Activated CD4-positive, alpha-beta T cell treated with anti-CD3 and anti-CD28 coated beads, Interleukin-2, amount 10 ng/mL, durations not matched to agents 24 days and 14 days (primary cell): Measurements from ENCODE around the gene FRMD5. TPM values are rescaled to one million over a fixed set of nuclear protein-coding genes. Genes with fewer than 3 reads are reported as not detected.
"Not testable (repeated sequence)": the region's sequence is repeated elsewhere in the genome, so short reads cannot be mapped to it uniquely, and the experiment has no call there.

Source experiments
- DNase-seq: peaks from one replicate; pipeline ENCODE4 v3.0.0; 2022
- H3K27ac Mint-ChIP-seq: one replicate; pipeline ENCODE4 v1.8.0; 2022; ENCODE audit warnings: mild to moderate bottlenecking, mixed read lengths
- H3K27me3 Mint-ChIP-seq: one replicate; pipeline ENCODE4 v1.8.0; 2022; ENCODE audit warnings: mixed read lengths
- H3K36me3 Mint-ChIP-seq: one replicate; pipeline ENCODE4 v1.8.0; 2022; ENCODE audit warnings: low read depth, mild to moderate bottlenecking, mixed read lengths
- H3K4me1 Mint-ChIP-seq: one replicate; pipeline ENCODE4 v1.8.0; 2021; ENCODE audit warnings: mixed read lengths
- H3K4me3 Mint-ChIP-seq: one replicate; pipeline ENCODE4 v1.8.0; 2022; ENCODE audit warnings: mild to moderate bottlenecking, moderate library complexity, mixed read lengths
- H3K9me3 Mint-ChIP-seq: one replicate; pipeline ENCODE4 v1.8.0; 2021; ENCODE audit warnings: mixed read lengths
- intact Hi-C: fragments of 100-400 bp; cut with micrococcal nuclease; formaldehyde crosslinking; loops from one replicate; pipeline ENCODE4 v1.15.1; 2023
- total RNA-seq: library from RNA; stranded (reverse); gene quantifications from 2 replicates; pipeline ENCODE4 v1.2.3, GENCODE V29; 2022

Gene FRMD5
- total RNA-seq, result 0.09 TPM in 1 of 2 replicates, not detected in the other

DNA sequence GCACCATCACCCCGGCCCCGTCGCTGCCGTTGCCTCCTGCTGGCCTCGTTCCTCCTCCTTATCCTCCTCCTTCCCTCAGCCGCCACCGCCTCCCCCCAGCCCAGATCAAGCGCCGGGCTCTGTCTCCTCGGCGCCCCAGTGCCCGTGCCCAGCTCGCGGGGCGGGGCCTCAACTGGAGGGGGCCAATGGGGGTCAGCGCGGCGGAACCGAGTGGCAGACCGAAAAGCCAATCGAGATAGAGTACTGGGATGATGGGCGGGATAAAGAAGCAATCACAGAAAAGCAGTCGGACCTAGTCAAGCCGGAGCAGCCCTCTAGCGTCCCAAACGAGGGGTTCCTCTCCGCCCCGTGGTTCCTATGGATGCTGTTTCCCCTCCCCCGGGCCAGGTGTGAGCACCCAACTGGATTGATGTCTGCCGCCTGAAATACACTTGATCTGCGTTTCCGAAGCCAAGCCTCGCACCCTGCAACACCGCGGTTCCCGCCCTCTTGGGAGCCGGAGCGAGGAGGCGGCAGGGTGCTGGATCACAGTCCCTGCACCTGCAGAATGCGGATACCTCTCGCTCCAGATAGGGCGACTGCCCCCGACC lies at the start of gene FRMD5:
Gene FRMD5 (minus strand): TSS at position 121 of the 590 bp plus-strand sequence.
- Mint-ChIP-seq H3K27ac (no peak within 1 kb of the TSS), H3K9me3 (no peaks in the 10 kb centered on the region), H3K36me3 (no peaks in the 10 kb centered on the region), H3K4me1 (peaks cover 14% of the 10 kb centered on the region), H3K4me3 (peak within 1 kb of the TSS; percentile 83), H3K27me3 (peaks cover 68% of the 10 kb centered on the region)
- DNase-seq, result peak; percentile 94
- intact Hi-C loops, result no loop called here

GRCh38 chr15:44243829-44244228 lies 48.8 kb upstream of the FRMD5 start:
- no peak for DNase-seq
- intact Hi-C loops, result no loop called here
- Mint-ChIP-seq H3K4me3 (no peak overlapping the region), H3K27me3 (peaks cover 6% of the 10 kb centered on the region), H3K9me3 (no peaks in the 10 kb centered on the region), H3K36me3 (no peaks in the 10 kb centered on the region), H3K27ac (no peak overlapping the region), H3K4me1 (no peaks in the 10 kb centered on the region)

GRCh38 chr15:44243141-44243540 lies 48.1 kb upstream of the FRMD5 start:
- H3K27ac Mint-ChIP-seq, result no peak overlapping the region
- intact Hi-C loops, result no loop called here
- H3K4me3 Mint-ChIP-seq, result no peak overlapping the region
- H3K4me1 Mint-ChIP-seq, result no peaks in the 10 kb centered on the region
- no peaks in the 10 kb centered on the region for H3K9me3 Mint-ChIP-seq
- peaks cover 7% of the 10 kb centered on the region for H3K27me3 Mint-ChIP-seq
- H3K36me3 Mint-ChIP-seq, result no peaks in the 10 kb centered on the region
- DNase-seq, result no peak

DNA sequence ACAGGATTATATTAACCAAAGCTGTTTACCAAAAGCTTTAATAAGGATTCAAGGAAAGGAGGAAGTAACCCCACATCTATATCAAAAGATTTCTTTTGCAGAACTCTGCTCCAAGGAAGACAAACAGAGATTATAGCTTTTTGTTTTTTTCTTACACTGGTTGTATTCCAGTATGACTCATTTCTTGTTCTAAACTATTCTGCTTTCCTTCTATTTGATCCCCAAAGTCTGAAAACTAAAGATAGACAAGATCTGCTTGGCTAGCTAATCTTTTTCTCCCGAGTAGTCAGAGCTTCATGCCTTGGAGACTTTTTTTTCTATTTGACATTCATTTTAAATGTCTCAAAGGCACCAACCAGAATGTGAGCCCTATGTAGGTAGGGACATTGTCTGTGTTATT lies 36.8 kb upstream of the FRMD5 start:
- no peak overlapping the region for H3K4me3 Mint-ChIP-seq
- no peaks in the 10 kb centered on the region for H3K36me3 Mint-ChIP-seq
- DNase-seq, result no peak
- H3K27ac Mint-ChIP-seq, result no peak overlapping the region
- peaks cover 3% of the 10 kb centered on the region for H3K27me3 Mint-ChIP-seq
- H3K4me1 Mint-ChIP-seq, result no peaks in the 10 kb centered on the region
- intact Hi-C loops, result no loop called here
- no peaks in the 10 kb centered on the region for H3K9me3 Mint-ChIP-seq

GRCh38 chr15:44229301-44229700 lies 34.2 kb upstream of the FRMD5 start:
- intact Hi-C loops, H3K36me3 Mint-ChIP-seq, DNase-seq, H3K9me3 Mint-ChIP-seq, H3K4me3 Mint-ChIP-seq, H3K4me1 Mint-ChIP-seq, H3K27ac Mint-ChIP-seq: not testable (repeated sequence)
- H3K27me3 Mint-ChIP-seq, result peaks cover 16% of the 10 kb centered on the region

DNA sequence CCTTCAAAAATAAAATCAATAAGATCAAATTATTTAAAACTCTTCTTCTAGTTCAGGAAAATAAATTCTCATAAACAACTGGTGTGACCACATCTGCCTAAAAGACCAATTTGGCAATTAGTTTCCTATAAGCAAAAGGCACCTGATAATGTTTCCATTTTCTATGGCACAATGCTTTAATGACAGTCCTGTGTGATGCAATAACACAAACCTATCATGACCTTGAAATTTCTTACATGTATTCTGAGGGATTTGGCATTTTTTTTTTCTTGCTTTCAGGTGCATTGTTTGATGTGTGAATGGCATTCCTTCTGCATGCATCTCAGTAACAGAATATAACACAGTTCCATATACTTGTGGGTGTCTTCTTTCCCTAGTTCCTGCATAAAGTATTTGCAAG lies 32.5 kb upstream of the FRMD5 start:
- no peaks in the 10 kb centered on the region for H3K36me3 Mint-ChIP-seq
- DNase-seq, result no peak
- H3K4me1 Mint-ChIP-seq, result no peaks in the 10 kb centered on the region
- intact Hi-C loops, result no loop called here
- H3K27ac Mint-ChIP-seq, result no peak overlapping the region
- peaks cover 21% of the 10 kb centered on the region for H3K27me3 Mint-ChIP-seq
- no peak overlapping the region for H3K4me3 Mint-ChIP-seq
- H3K9me3 Mint-ChIP-seq, result peaks cover 3% of the 10 kb centered on the region

DNA sequence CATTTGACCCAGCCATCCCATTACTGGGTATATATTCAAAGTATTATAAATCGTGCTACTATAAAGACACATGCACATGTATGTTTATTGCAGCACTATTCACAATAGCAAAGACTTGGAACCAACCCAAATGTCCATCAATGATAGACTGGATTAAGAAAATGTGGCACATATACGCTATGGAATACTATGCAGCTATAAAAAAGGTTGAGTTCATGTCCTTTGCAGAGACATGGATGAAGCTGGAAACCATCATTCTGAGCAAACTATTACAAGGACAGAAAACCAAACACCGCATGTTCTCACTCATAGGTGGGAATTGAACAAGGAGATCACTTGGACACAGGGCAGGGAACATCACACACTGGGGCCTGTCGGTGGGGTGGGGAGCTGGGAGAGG lies 31.9 kb upstream of the FRMD5 start:
- H3K4me1 Mint-ChIP-seq, H3K9me3 Mint-ChIP-seq, H3K4me3 Mint-ChIP-seq, DNase-seq, H3K27ac Mint-ChIP-seq, intact Hi-C loops, H3K36me3 Mint-ChIP-seq: not testable (repeated sequence)
- peaks cover 21% of the 10 kb centered on the region for H3K27me3 Mint-ChIP-seq

DNA sequence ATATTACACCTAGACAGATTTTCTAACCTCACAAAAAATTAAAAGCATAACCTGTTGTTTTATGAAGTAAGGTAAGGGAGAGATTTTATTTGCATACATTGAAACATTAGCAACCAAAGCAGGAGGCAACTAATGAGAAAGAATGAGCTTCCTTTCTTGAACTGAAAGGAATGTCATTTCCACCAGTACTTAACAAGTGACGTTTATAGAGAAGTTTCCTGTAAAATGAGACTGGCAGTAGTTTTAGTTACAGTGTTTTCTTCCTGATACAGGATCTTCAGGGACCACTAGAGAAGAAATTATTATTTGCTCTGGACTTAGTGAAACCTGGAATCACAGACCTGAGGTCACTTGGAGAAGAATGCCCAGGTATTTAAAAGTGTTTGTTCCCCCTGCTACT lies 27.4 kb upstream of the FRMD5 start:
- H3K4me3 Mint-ChIP-seq, result no peak overlapping the region
- H3K27me3 Mint-ChIP-seq, result peaks cover 27% of the 10 kb centered on the region
- no peak overlapping the region for H3K27ac Mint-ChIP-seq
- H3K36me3 Mint-ChIP-seq, result no peaks in the 10 kb centered on the region
- no peak for DNase-seq
- peaks cover 3% of the 10 kb centered on the region for H3K9me3 Mint-ChIP-seq
- intact Hi-C loops, result no loop called here
- H3K4me1 Mint-ChIP-seq, result peaks cover 2% of the 10 kb centered on the region

GRCh38 chr15:44219073-44219472 lies 24.0 kb upstream of the FRMD5 start:
- no peaks in the 10 kb centered on the region for H3K36me3 Mint-ChIP-seq
- H3K27me3 Mint-ChIP-seq, result peaks cover 19% of the 10 kb centered on the region
- no peak overlapping the region for H3K27ac Mint-ChIP-seq
- peaks cover 2% of the 10 kb centered on the region for H3K4me1 Mint-ChIP-seq
- no peak overlapping the region for H3K4me3 Mint-ChIP-seq
- intact Hi-C loops, result loop anchor here (1.0 kb wide), 1 partner anchor 316 kb away; no protein-coding TSS in a partner anchor
- H3K9me3 Mint-ChIP-seq, result no peaks in the 10 kb centered on the region
- DNase-seq, result no peak

DNA sequence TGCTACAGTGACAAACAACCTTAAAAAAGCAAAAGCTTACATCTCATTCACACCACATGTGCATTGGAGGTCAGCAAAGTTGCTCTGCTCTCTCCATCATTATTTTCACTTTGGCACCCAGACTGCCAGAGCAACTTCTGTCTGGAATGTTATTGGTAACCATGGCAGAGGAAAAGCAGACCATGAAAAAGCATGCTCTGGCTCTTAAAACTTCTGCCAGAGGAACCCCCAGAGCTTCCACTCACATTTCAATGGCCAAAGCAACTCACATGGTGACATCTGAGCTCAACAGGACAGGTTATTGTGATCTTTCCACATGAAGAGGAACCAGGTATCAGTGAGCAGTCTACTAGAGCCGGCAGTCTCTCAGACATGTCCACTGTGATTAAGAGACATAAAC lies 21.9 kb upstream of the FRMD5 start:
- DNase-seq, result no peak
- intact Hi-C loops, result no loop called here
- Mint-ChIP-seq H3K36me3 (no peaks in the 10 kb centered on the region), H3K9me3 (no peaks in the 10 kb centered on the region), H3K4me3 (no peak overlapping the region), H3K27me3 (peaks cover 19% of the 10 kb centered on the region), H3K27ac (no peak overlapping the region), H3K4me1 (peaks cover 2% of the 10 kb centered on the region)

DNA sequence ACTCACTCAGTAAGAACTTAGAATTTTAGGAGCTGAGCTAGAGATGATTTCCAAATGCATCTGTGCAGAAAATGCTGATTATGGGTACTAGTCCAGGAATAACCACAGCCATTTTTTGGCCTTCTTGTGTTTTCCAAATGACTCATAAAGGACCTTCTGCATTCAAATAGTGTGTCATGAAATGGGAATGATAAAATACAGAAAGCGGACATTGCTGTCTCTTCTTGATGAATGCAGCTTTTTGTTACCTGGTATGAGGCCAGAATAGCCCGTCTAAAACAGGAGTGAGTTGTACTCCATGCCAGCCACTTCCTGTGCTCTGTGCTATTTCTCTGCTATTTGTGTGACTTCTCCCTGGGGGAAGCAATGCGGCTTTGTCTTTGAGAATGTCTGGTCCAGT lies 20.5 kb upstream of the FRMD5 start:
- H3K27ac Mint-ChIP-seq, result no peak overlapping the region
- no peak for DNase-seq

DNA sequence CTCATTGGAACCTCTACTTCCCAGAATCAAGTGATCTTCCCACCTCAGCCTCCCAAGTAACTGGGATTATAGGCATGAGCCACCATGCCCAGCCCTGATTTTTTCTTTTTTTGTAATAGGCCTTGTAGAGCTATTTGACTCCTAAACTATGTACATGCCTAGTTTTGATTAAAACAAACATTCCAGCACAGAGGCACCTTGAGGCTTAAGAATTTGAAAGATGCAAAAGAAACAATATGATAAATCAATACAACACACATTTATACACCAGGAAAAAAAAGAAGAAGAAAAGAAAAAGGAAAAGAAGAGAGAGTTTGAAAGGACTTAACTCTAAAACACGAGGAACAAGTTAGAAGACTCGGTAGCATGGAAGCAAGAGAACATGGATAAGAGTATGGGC lies 13.9 kb upstream of the FRMD5 start:
- H3K36me3 Mint-ChIP-seq, result no peaks in the 10 kb centered on the region
- H3K4me3 Mint-ChIP-seq, result no peak overlapping the region
- no peaks in the 10 kb centered on the region for H3K9me3 Mint-ChIP-seq
- no peak overlapping the region for H3K27ac Mint-ChIP-seq
- no peak for DNase-seq
- intact Hi-C loops, result no loop called here
- no peaks in the 10 kb centered on the region for H3K4me1 Mint-ChIP-seq
- peaks cover 22% of the 10 kb centered on the region for H3K27me3 Mint-ChIP-seq

More for the DNA sequence above, 20.5 kb upstream of the FRMD5 start:
- H3K27me3 Mint-ChIP-seq, result peaks cover 23% of the 10 kb centered on the region
- no peaks in the 10 kb centered on the region for H3K36me3 Mint-ChIP-seq
- peaks cover 2% of the 10 kb centered on the region for H3K4me1 Mint-ChIP-seq
- no peaks in the 10 kb centered on the region for H3K9me3 Mint-ChIP-seq
- H3K4me3 Mint-ChIP-seq, result no peak overlapping the region
- intact Hi-C loops, result no loop called here

DNA sequence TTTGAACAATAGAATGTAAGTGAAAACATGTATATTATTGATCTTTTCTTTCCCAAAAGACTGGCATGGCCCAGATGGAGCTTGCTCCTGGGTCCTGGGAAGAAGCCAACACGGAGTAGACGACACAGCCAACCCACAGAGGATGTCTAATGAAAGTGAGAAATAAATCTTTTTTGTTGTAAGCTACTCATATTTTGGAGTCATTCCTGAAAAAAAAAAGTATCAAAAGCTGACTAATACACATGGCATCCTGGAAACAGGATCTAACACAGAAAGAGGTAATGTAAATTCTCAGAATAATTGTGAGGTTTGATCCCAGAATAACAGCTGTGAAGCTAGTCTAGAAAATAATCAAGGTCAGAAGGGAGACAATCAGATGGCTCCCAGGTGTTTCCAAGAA lies 12.6 kb upstream of the FRMD5 start:
- Mint-ChIP-seq H3K4me3 (no peak overlapping the region), H3K27ac (no peak overlapping the region), H3K27me3 (peaks cover 26% of the 10 kb centered on the region), H3K9me3 (no peaks in the 10 kb centered on the region), H3K4me1 (no peaks in the 10 kb centered on the region), H3K36me3 (no peaks in the 10 kb centered on the region)
- intact Hi-C loops, result no loop called here
- no peak for DNase-seq

DNA sequence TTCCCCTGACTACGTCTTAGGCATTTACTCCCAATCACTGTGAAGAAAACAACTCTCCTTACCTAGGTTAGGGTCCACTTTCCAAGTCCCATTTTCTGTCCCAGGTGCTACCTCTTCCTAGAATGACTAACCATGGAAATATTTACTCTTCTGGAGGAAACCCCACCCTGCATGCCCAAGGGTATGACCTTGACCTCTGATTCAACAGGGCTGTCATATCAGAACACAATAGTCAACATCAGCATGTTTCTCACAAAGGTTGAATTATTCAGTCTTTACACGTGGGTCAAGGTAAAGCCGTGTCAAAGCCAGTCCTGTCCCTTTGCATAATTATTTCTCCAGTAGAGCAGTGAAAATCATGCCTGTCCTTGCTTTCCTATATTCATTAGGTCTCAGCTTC lies 4.3 kb upstream of the FRMD5 start:
- Mint-ChIP-seq H3K4me3 (no peak overlapping the region), H3K27ac (no peak overlapping the region), H3K27me3 (peaks cover 63% of the 10 kb centered on the region), H3K9me3 (no peaks in the 10 kb centered on the region), H3K4me1 (peaks cover 9% of the 10 kb centered on the region), H3K36me3 (no peaks in the 10 kb centered on the region)
- DNase-seq, result no peak
- intact Hi-C loops, result no loop called here
